GM18907 (cell line): ENCODE results near the gene YEATS2.

Source experiments
- ATAC-seq: cut with Tn5 transposase; IDR thresholded peaks from one replicate; pipeline ENCODE4 v1.9.1; 2021; ENCODE audit warnings: mild to moderate bottlenecking, moderate library complexity; ENCODE audit not compliant: unreplicated experiment

YEATS2 gene

GRCh38 chr3:183828538-183828870 is 130.9 kb downstream of the YEATS2 start:
- ATAC-seq: no peak

GRCh38 chr3:183829466-183829865 is 131.9 kb downstream of the YEATS2 start:
- no peak for ATAC-seq

- ATAC-seq: no peak
Observed at GRCh38 chr3:183830187-183830586, 132.6 kb downstream of the YEATS2 start.

- ATAC-seq: no peak
Observed at GRCh38 chr3:183833516-183833915, 135.9 kb downstream of the YEATS2 start.

- ATAC-seq: no peak
Observed at GRCh38 chr3:183837390-183837789, 139.8 kb downstream of the YEATS2 start.

- ATAC-seq: no peak
Observed at GRCh38 chr3:183837894-183838293, 140.3 kb downstream of the YEATS2 start.

GRCh38 chr3:183839751-183840150 is 142.2 kb downstream of the YEATS2 start:
- no peak for ATAC-seq

- no peak for ATAC-seq
Observed at GRCh38 chr3:183844606-183845005, 147.0 kb downstream of the YEATS2 start.

GRCh38 chr3:183845090-183845489 is 147.5 kb downstream of the YEATS2 start:
- ATAC-seq: no peak

GRCh38 chr3:183845608-183846288 is 148.2 kb downstream of the YEATS2 start:
- no peak for ATAC-seq

GRCh38 chr3:183854318-183855035 is 156.9 kb downstream of the YEATS2 start:
- ATAC-seq: no peak

- ATAC-seq: no peak
Observed at GRCh38 chr3:183857863-183858262, 160.3 kb downstream of the YEATS2 start.
